Heart right ventricle (tissue), 16 donors: ENCODE data around the gene LYSMD1. TPM values are rescaled to one million over a fixed set of nuclear protein-coding genes. Genes with fewer than 3 reads are reported as not detected.
A peak's percentile ranks its signal among the peaks of the same experiment; 100 is the strongest.
"Not testable (repeated sequence)": the region's sequence is repeated elsewhere in the genome, so short reads cannot be mapped to it uniquely, and the experiment has no call there.

ENCODE experiments used
- ATAC-seq, 8 donors: fragments of 200-7000 bp; cut with Tn5 transposase; one replicate each; pipeline ENCODE4 v1.9.1; 2020; ENCODE audit warnings: mild to moderate bottlenecking in 8 of 8, moderate library complexity in 8 of 8, moderate number of reproducible peaks in 1 of 8
- DNase-seq, 2 donors: peaks; one replicate each; pipeline ENCODE4 v3.0.0-alpha.2; 2020
- H3K27ac ChIP-seq, 10 donors: fragments of 200-600 bp; sonication (generic) in 2 of 10; one replicate each; pipeline versions ENCODE4 v1.5.0 to v1.8.0; 2020 to 2022; ENCODE audit warnings: mild to moderate bottlenecking in 3 of 10
- H3K27me3 ChIP-seq, 7 donors: fragments of 200-600 bp; one replicate each; pipeline ENCODE4 v1.8.0; 2021 to 2022; ENCODE audit warnings: mild to moderate bottlenecking in 2 of 7
- H3K36me3 ChIP-seq, 9 donors: fragments of 200-600 bp; sonication (generic) in 1 of 9; one replicate each; pipeline versions ENCODE4 v1.5.0 to v1.8.0; 2020 to 2022; ENCODE audit warnings: mild to moderate bottlenecking in 2 of 9
- H3K4me1 ChIP-seq, 9 donors: fragments of 200-600 bp; sonication (generic) in 1 of 9; one replicate each; pipeline versions ENCODE4 v1.5.0 to v1.8.0; 2020 to 2022; ENCODE audit warnings: mild to moderate bottlenecking in 4 of 9
- H3K4me3 ChIP-seq, 10 donors: fragments of 200-600 bp; sonication (generic) in 2 of 10; one replicate each; pipeline versions ENCODE4 v1.5.0 to v1.8.0; 2020 to 2022; ENCODE audit warnings: mild to moderate bottlenecking in 7 of 10, moderate library complexity in 2 of 10
- H3K9me3 ChIP-seq, 11 donors: fragments of 200-600 bp in 10 of 11; sonication (generic) in 2 of 11; one replicate each; pipeline versions ENCODE4 v1.5.0 to v1.8.0; 2013 to 2022; ENCODE audit warnings: mild to moderate bottlenecking in 2 of 11, control low read depth in 1 of 11, moderate library complexity in 1 of 11
- WGBS, 2 donors: extraction: QIAGEN DNeasy Blood & Tissue Kit; methylation state at CpG; one replicate each; pipeline ENCODE4 v1.1.7; 2013; ENCODE audit warnings: inconsistent platforms in 1 of 2; 5-methylcytosine and 5-hydroxymethylcytosine counted together
- intact Hi-C, 10 donors: fragments of 100-400 bp; cut with DNase I; formaldehyde crosslinking; loops; one replicate each; pipeline versions ENCODE4 v1.11.1 to v1.14.2; 2022
- long read RNA-seq, 3 donors: library from polyadenylated mRNA; unstranded; transcript quantifications; one replicate each; pipeline ENCODE4 v2.0.0, GENCODE V29; 2020 to 2021
- polyA plus RNA-seq, 2 donors: library from polyadenylated mRNA; stranded (reverse); fragments of 200-250 nt; gene quantifications; one replicate each; pipeline ENCODE4 v1.2.3, GENCODE V29; 2013
- total RNA-seq, 10 donors: library from RNA; stranded (reverse); fragmentation: NEBNext Ultra II Directional in 3 of 10; extraction: Animal tissue kit (Norgen Biotek cat#: 25700) in 3 of 10; gene quantifications; one replicate each; pipeline versions ENCODE4 v1.2.1 to v1.2.4, GENCODE V29; 2021 to 2023
- TF ChIP-seq, protein P1 (sequence below), 9 donors: fragments of 200-600 bp; sonication (generic) in 2 of 9; IDR thresholded peaks; one replicate each; pipeline versions ENCODE4 v1.5.0 to v1.8.0; 2021 to 2022; ENCODE audit warnings: antibody characterized with exemption in 9 of 9, mild to moderate bottlenecking in 5 of 9, moderate library complexity in 1 of 9
- donor health status: Arrhythmogenic right ventricular cardiomyopathy.
- donor health status: ischemic (EF 13 %, LVEDD 7.1; RV severe dilation, severe dysfunction).
- donor health status: healthy with polysubstance abuse.
- donor health status: DM: no; HTN: yes; CAD: no.
- donor health status: DM: no; HTN: no; CAD: no.
- donor health status: ischemic (EF 25% LVEDD 6.9; RV normal size, moderate dysfunction).
- donor health status: ischemic (EF 25% LVEDD 5.7; RV mildly dilated, moderate dysfunction).
- donor health status: healthy.
- donor health status: DM: yes; HTN: yes; CAD: no.
- donor health status: Ischemic cardiomyopathy.
- donor health status: ischemic (EF 35%, LVEDD 5.7; RV mildly dilated, moderate dysfunction).
- donor health status: nonischemic (EF 11% LVEDD 7.7; RV severe dilation, severe dysfunction).
- donor health status: DM: yes; HTN: yes; CAD: no.
- donor health status: PGD.
- donor health status: ischemic (EF 29% LVEDD 5.4; RV normal size, mild dysfunction).
- donor health status: nonischemic (EF 23%, LVEDD 6.1; RV moderate dilation, normal function).

LYSMD1 gene
- total RNA-seq (10 to 100 TPM; 11.4 to 16.5 (median 13.3) TPM), polyA plus RNA-seq (1 to 10 TPM; 5.7 to 8.5 TPM)
- long read RNA-seq, donor 1, partial matches to known transcripts: 0 of 3 reads
- long read RNA-seq, donor 1, other reads (novel, unspliced or antisense): 0 of 3 reads
- long read RNA-seq, donor 2, transcript LYSMD1-201 (3 exons, 2,479 nt): major isoform, 7 of 8 reads
- long read RNA-seq, donor 2, partial matches to known transcripts: 0 of 8 reads
- long read RNA-seq, donor 2, other reads (novel, unspliced or antisense): 1 of 8 reads
- long read RNA-seq, donor 3, partial matches to known transcripts: 0 of 1 reads
- long read RNA-seq, donor 3, other reads (novel, unspliced or antisense): 1 of 1 reads

DNA sequence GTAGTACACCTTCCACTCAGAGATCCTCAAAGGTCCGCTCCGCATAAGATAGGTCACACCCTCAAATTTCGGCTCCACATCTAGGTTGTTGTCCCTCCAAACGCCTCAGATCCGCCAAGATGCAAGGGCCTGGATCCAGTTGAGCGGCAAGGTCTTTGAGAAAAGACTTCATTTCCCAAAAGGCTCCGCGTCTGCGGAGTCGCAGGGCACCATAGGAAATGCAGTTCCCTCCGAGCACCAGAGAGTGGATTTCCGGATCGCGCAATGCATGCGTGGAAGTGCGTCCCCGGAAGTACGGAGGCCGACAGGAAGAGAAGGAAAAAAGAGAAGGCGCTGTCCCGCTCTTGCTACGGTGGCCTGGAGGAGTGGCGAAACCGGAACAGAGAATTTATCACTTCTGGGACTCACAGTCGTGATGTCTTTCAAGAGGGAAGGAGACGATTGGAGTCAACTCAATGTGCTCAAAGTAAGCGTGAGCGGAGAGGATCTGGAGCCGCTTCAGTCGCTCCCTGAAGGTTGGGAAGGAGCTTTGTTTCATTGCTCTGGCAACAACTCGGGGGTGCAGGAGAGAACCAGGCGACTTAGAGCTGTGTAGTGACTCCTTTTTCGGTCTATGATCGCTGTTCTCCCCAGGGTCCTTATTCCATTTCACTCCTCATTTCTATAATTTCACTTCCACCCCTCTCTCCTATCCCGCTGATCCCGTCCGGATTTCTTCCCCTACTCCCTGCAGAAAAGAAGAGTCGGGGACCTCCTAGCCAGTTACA is at the start of gene LYSMD1, which contains the start of gene SCNM1:
Gene LYSMD1 (minus strand): TSS at position 165 of the 767 bp plus-strand sequence. CDS start 644 bp downstream, outside the sequence.
Gene SCNM1 (plus strand): TSS at position 407 of the 767 bp plus-strand sequence. CDS start 9 bp downstream, at position 416.
- DNase-seq (peak; percentile 91 to 99), ATAC-seq (peak; percentile 92 to 97 (median 96))
- peaks cover 6 to 46% (median 24%) of the 10 kb centered on the region in 9 donors for H3K4me1 ChIP-seq
- H3K4me3 ChIP-seq: peak within 1 kb of the TSS; percentile 58 to 92 (median 78)
- 0 to 1% methylated on average over 38 of the region's 38 CpGs for WGBS, 2 donors
- intact Hi-C loops: no loop called here
- H3K36me3 ChIP-seq: peaks cover 0 to 72% (median 6%) of the 10 kb centered on the region in 9 donors
- H3K9me3 ChIP-seq: no peaks in the 10 kb centered on the region
- peak within 1 kb of the TSS; percentile 57 to 94 (median 92) for H3K27ac ChIP-seq
- H3K27me3 ChIP-seq: no peaks in the 10 kb centered on the region
- TF ChIP-seq, protein P1, sequence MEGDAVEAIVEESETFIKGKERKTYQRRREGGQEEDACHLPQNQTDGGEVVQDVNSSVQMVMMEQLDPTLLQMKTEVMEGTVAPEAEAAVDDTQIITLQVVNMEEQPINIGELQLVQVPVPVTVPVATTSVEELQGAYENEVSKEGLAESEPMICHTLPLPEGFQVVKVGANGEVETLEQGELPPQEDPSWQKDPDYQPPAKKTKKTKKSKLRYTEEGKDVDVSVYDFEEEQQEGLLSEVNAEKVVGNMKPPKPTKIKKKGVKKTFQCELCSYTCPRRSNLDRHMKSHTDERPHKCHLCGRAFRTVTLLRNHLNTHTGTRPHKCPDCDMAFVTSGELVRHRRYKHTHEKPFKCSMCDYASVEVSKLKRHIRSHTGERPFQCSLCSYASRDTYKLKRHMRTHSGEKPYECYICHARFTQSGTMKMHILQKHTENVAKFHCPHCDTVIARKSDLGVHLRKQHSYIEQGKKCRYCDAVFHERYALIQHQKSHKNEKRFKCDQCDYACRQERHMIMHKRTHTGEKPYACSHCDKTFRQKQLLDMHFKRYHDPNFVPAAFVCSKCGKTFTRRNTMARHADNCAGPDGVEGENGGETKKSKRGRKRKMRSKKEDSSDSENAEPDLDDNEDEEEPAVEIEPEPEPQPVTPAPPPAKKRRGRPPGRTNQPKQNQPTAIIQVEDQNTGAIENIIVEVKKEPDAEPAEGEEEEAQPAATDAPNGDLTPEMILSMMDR (IDR thresholded peaks at IDR 0.05): peak in 3 of 9 donors; percentile 14 to 19 (median 17)

DNA sequence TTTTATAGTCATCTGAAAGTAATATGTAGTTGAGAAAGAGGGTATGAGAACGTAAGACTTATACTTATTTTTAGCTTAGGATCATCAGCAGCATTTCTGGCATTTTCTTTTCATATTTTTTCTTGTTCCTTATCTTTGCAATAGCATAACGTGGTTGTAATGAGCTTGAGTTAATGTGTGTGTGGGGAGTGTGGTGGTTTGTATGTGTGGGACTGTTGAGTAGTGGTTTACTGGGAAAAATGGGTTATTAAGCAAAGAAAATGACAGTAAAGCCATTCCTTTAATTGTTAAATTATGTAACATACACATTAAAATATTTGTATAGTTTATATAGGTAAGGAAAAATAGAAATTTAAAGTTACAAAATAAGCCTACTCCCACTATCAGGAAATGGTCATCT is 47.9 kb upstream of the LYSMD1 start:
- intact Hi-C loops: no loop called here
- Histone ChIP-seq H3K9me3 (no peaks in the 10 kb centered on the region), H3K4me1 (peaks cover 0 to 25% (median 9%) of the 10 kb centered on the region in 9 donors), H3K36me3 (peaks cover 0 to 78% (median 13%) of the 10 kb centered on the region in 9 donors), H3K27ac (peak overlapping the region in 2 of 10 donors; percentile 16 to 17), H3K4me3 (no peak overlapping the region), H3K27me3 (no peaks in the 10 kb centered on the region)
- DNase-seq: no peak
- TF ChIP-seq, protein P1 (IDR thresholded peaks at IDR 0.05): no peak
- no peak for ATAC-seq
- WGBS, 2 donors: 27 to 35% methylated on average over 2 of the region's 2 CpGs

GRCh38 chr1:151211972-151212705 is 46.4 kb upstream of the LYSMD1 start:
- Histone ChIP-seq H3K27ac (no peak overlapping the region), H3K27me3 (no peaks in the 10 kb centered on the region), H3K4me3 (no peak overlapping the region), H3K36me3 (peaks cover 0 to 78% (median 22%) of the 10 kb centered on the region in 9 donors), H3K9me3 (no peaks in the 10 kb centered on the region), H3K4me1 (peaks cover 0 to 24% (median 15%) of the 10 kb centered on the region in 9 donors)
- intact Hi-C loops: no loop called here
- 84 to 88% methylated on average over 15 of the region's 15 CpGs for WGBS, 2 donors
- ATAC-seq: no peak
- TF ChIP-seq, protein P1 (IDR thresholded peaks at IDR 0.05): no peak
- no peak for DNase-seq

DNA sequence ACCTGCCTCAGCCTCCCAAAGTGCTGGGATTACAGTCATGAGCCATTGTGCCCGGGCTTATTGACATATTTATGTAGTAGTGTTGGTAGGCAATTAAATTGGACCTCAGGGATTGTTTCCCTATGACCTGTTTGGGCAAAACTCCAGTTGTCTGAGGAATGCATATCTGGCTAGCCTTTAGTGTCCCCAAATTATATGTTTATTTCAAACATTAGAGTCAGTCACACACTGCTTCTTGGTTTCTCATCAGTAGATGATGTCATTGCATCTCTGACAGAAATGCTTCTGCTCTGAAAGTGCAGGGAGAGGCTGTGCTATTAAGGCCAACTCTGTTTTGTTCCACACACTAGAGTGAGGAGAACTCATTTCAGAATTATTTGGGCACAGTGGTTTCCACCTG is 45.1 kb upstream of the LYSMD1 start:
- no peak for DNase-seq
- no peak for ATAC-seq
- no peaks in the 10 kb centered on the region for H3K27me3 ChIP-seq
- peaks cover 0 to 86% (median 19%) of the 10 kb centered on the region in 9 donors for H3K36me3 ChIP-seq
- H3K27ac ChIP-seq: no peak overlapping the region
- peaks cover 0 to 34% (median 19%) of the 10 kb centered on the region in 9 donors for H3K4me1 ChIP-seq
- H3K9me3 ChIP-seq: no peaks in the 10 kb centered on the region
- intact Hi-C loops: no loop called here
- H3K4me3 ChIP-seq: no peak overlapping the region
- TF ChIP-seq, protein P1 (IDR thresholded peaks at IDR 0.05): no peak
- 88 to 96% methylated on average over 1 of the region's 1 CpG for WGBS, 2 donors

- WGBS, 2 donors: 93 to 96% methylated on average over 12 of the region's 12 CpGs
These were observed 39.8 kb upstream of the LYSMD1 start for GRCh38 chr1:151205381-151205965.

More at GRCh38 chr1:151205381-151205965, 39.8 kb upstream of the LYSMD1 start:
- Histone ChIP-seq H3K27ac (peak overlapping the region in 1 of 10 donors; percentile 10), H3K36me3 (peaks cover 0 to 80% (median 26%) of the 10 kb centered on the region in 9 donors), H3K4me1 (peaks cover 10 to 58% (median 34%) of the 10 kb centered on the region in 9 donors)
- H3K9me3 ChIP-seq, intact Hi-C loops, ATAC-seq, DNase-seq, H3K27me3 ChIP-seq, H3K4me3 ChIP-seq: not testable (repeated sequence)
